Body of pancreas (tissue), 4 donors: ENCODE data around the gene KPNA6. TPM values are rescaled to one million over a fixed set of nuclear protein-coding genes. Genes with fewer than 3 reads are reported as not detected.

Source experiments
- ATAC-seq: fragments of 150-250 bp; one replicate; pipeline ENCODE4 v1.9.1; 2016
- DNase-seq, 4 donors: peaks; one replicate each; pipeline ENCODE4 v3.0.0-alpha.2; 2019
- H3K27ac ChIP-seq, 4 donors: fragments of 200-600 bp; sonication (generic); 1 replicate in 3 of 4; 2 replicates in 1 of 4; pipeline versions ENCODE4 v1.5.1 to v1.6.1; 2016 to 2019; ENCODE audit warnings: mild to moderate bottlenecking in 1 of 4, mixed read lengths in 1 of 4, moderate library complexity in 1 of 4
- H3K27me3 ChIP-seq, 2 donors: fragments of 200-600 bp; sonication (generic); one replicate each; pipeline ENCODE4 v1.6.0; 2016; ENCODE audit warnings: mild to moderate bottlenecking in 1 of 2
- H3K36me3 ChIP-seq, 2 donors: fragments of 200-600 bp; sonication (generic); replicated peaks in 1 of 2; 2 replicates each; pipeline ENCODE4 v1.5.1; 2016; ENCODE audit warnings: low read depth in 2 of 2; ENCODE audit not compliant: insufficient read depth in 1 of 2
- H3K4me1 ChIP-seq: fragments of 200-600 bp; sonication (generic); one replicate; pipeline ENCODE4 v1.6.0; 2016
- H3K4me3 ChIP-seq, 2 donors: fragments of 200-600 bp; sonication (generic); 1 replicate in 1 of 2; 2 replicates in 1 of 2; pipeline ENCODE4 v1.5.1; 2016 to 2019
- H3K9me3 ChIP-seq, 3 donors: fragments of 200-600 bp; sonication (generic); 1 replicate in 2 of 3; 2 replicates in 1 of 3; pipeline ENCODE4 v1.5.1; 2016
- POLR2A ChIP-seq, 3 donors: fragments of 450-650 bp; IDR thresholded peaks; one replicate each; pipeline ENCODE4 v1.6.1; 2016; ENCODE audit warnings: antibody characterized with exemption in 3 of 3, mild to moderate bottlenecking in 2 of 3
- WGBS, 2 donors: methylation state at CpG; one replicate each; pipeline ENCODE4 v1.1.5; 2017; 5-methylcytosine and 5-hydroxymethylcytosine counted together
- intact Hi-C: fragments of 100-400 bp; cut with DNase I; formaldehyde crosslinking; loops from one replicate; pipeline ENCODE4 v1.15.1; 2023
- total RNA-seq, 2 donors: library from RNA; depleted of rRNA; stranded (reverse); fragments of >200 nt; gene quantifications; one replicate each; pipeline ENCODE4 v1.1.0, GENCODE V29; 2016
- TF ChIP-seq, protein P1 (sequence below), 7 experiments: fragments of 450-650 bp in 4 of 7; fragments of 200-600 bp in 3 of 7; sonication (generic) in 3 of 7; IDR thresholded peaks; one replicate each; pipeline ENCODE4 v1.5.1; 2016 to 2019; ENCODE audit warnings: antibody characterized with exemption in 7 of 7

The KPNA6 gene
- total RNA-seq, 2 donors from 2014 or later = 15.8 to 20.5 TPM

DNA sequence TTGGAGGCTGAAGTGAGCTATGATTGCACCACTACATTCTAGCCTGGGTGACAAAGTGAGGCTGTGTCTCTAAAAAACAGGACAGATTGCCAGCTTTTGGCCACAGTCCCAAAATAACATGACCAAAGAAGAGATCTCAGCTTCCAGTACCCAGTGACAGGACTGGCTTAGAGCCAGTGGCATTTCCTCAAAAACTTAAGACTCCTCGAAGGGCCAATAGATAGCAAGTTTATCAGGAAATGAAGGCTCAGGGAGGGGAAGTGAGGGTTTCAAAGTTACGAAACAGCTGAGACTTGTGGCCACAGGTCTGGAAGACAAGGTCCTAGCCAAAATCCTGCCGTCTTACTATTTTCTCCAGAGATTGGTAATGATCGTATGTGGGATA lies 41.4 kb upstream of the KPNA6 start:
- no peak overlapping the region for H3K4me3 ChIP-seq
- no peaks in the 10 kb centered on the region for H3K27me3 ChIP-seq
- peak; percentile 43 to 88 (median 58) for DNase-seq
- peak; percentile 34 for ATAC-seq
- intact Hi-C loops = no loop called here
- no peaks in the 10 kb centered on the region for H3K9me3 ChIP-seq
- H3K36me3 ChIP-seq = no peaks in the 10 kb centered on the region
- H3K4me1 ChIP-seq = peaks cover 17% of the 10 kb centered on the region
- TF ChIP-seq, protein P1, sequence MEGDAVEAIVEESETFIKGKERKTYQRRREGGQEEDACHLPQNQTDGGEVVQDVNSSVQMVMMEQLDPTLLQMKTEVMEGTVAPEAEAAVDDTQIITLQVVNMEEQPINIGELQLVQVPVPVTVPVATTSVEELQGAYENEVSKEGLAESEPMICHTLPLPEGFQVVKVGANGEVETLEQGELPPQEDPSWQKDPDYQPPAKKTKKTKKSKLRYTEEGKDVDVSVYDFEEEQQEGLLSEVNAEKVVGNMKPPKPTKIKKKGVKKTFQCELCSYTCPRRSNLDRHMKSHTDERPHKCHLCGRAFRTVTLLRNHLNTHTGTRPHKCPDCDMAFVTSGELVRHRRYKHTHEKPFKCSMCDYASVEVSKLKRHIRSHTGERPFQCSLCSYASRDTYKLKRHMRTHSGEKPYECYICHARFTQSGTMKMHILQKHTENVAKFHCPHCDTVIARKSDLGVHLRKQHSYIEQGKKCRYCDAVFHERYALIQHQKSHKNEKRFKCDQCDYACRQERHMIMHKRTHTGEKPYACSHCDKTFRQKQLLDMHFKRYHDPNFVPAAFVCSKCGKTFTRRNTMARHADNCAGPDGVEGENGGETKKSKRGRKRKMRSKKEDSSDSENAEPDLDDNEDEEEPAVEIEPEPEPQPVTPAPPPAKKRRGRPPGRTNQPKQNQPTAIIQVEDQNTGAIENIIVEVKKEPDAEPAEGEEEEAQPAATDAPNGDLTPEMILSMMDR (IDR thresholded peaks at IDR 0.05) = no peak
- TF ChIP-seq POLR2A (IDR thresholded peaks at IDR 0.05) = no peak
- WGBS, 2 donors = 16 to 18% methylated on average over 4 of the region's 4 CpGs
- H3K27ac ChIP-seq = peak overlapping the region in 1 of 4 donors; percentile 52

DNA sequence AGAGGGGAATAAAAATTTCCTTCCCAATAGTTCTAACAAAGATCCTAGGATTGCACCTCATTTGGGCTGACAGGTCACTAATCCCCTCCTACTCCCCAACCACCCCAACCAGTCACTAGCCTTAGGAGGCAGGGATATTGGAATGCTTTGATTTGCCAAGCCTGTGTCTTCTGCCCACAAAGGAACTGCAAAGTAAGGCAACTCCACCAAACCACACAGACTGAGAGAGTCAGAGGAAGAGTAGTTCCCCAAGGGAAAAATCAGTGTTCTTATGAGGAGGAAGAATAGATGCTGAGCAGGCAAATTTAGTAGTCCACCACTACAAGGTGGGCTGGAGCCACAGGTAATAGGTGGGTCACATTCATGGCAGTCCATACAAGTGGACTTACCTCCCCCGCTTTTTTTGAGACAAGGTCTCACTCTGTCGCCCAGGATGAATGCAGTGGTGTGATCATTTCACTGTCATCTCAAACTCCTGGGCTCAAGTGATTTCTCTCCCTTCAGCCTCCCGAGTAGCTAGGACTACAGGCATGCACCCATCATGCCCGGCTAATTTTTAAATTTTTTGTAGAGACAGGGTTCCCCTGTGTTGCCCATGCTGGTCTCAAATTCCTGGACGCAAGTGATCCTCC lies 38.8 kb upstream of the KPNA6 start:
- ATAC-seq = no peak
- 50 to 55% methylated on average over 5 of the region's 5 CpGs for WGBS, 2 donors

DNA sequence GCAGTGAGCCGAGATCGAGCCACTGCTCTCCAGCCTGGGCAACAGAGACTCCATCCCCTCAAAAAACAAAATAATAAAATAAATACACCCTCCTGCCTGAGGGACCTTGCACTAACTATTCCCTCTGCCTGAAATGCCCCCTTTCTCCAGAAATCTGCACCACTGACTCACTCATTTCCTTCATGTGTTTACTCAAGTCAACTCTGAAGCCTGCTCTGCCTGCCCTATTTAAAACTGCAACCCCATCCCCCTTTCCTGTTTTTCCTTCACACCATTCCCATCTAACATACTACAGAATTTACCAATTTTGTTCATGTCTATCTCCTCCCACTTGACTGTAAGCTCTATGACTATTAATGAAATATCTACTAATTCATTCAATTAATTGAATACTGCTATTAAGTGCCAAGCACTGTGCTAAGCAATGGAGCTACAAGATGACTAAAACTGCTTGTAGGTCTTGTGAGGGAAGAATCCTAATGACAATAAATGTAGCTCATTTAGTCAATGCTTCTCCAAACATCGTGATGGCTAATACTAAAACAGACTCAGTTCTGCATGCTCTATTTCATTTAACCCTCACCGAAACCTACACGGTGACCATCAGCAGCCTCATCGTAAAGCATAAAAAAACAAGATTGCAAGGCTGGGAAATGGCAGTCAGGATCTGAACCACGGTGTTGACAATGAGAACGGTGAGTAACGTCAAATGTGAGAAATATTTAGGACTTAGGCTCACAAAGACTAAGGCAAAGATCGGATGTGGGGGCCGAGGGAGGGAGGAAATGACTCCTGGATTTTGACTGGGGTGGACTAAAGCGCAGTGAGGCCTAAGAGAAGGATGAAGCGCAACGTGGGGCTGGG lies 35.9 kb upstream of the KPNA6 start:
- no peaks in the 10 kb centered on the region for H3K9me3 ChIP-seq
- H3K4me1 ChIP-seq = peaks cover 14% of the 10 kb centered on the region
- intact Hi-C loops = no loop called here
- DNase-seq (no peak), ATAC-seq (no peak)
- WGBS, 2 donors = 16 to 17% methylated on average over 14 of the region's 14 CpGs
- peak overlapping the region; percentile 75 to 93 (median 91) for H3K27ac ChIP-seq
- peaks cover 0 to 2% of the 10 kb centered on the region in 2 donors for H3K36me3 ChIP-seq
- TF ChIP-seq, protein P1 (IDR thresholded peaks at IDR 0.05) = no peak
- no peak for TF ChIP-seq POLR2A (IDR thresholded peaks at IDR 0.05)
- no peaks in the 10 kb centered on the region for H3K27me3 ChIP-seq
- H3K4me3 ChIP-seq = peak overlapping the region; percentile 61 to 77

More for the DNA sequence above, 38.8 kb upstream of the KPNA6 start:
- H3K27ac ChIP-seq = no peak overlapping the region
- H3K9me3 ChIP-seq = no peaks in the 10 kb centered on the region
- peaks cover 20% of the 10 kb centered on the region for H3K4me1 ChIP-seq
- no peak overlapping the region for H3K4me3 ChIP-seq
- H3K36me3 ChIP-seq = no peaks in the 10 kb centered on the region
- intact Hi-C loops = no loop called here
- no peaks in the 10 kb centered on the region for H3K27me3 ChIP-seq
- no peak for TF ChIP-seq POLR2A (IDR thresholded peaks at IDR 0.05)
- TF ChIP-seq, protein P1 (IDR thresholded peaks at IDR 0.05) = no peak
- DNase-seq = no peak

DNA sequence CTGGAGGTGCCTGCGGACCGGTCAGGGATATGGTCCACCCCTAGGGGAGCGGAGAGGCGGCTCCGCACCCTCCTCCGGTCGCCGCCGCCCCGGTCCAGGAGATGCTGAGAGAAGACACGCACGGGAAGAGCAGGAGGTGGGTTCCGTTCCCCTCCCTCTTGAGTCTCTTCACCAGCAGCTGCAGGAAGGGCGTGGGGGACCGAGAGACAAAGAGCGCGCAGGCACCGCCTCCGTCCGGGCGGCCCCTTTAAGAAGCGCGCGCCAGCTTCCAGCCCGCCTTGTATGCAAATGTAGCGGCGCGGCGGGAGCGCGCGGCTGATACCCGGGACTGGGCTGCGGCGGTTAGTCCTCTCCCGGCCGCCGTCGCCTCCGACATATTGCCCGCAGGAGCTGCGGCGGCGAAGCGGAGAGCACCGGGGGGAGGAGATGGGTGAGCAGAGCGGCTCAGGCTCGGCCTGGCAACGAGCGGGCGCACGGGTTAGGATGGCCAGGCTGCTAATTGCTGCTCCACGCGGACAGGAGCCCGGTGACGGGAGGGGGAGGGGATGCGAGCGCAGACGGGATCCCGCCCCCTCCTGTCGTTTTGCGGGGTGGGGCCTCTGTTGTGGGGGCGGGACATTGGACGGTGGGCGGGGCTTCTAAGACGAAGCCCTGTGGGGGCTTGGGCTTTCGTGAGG lies 35.1 kb upstream of the KPNA6 start, which contains the start of gene TMEM39B:
Gene TMEM39B (plus strand): TSS at position 318 of the 677 bp plus-strand sequence. CDS start 109 bp downstream, at position 427.
- intact Hi-C loops = no loop called here
- ATAC-seq = peak; percentile 95

More for the DNA sequence above, 35.1 kb upstream of the KPNA6 start, which contains the start of gene TMEM39B:
- TF ChIP-seq POLR2A (IDR thresholded peaks at IDR 0.05) = peak; percentile 22 to 74 (median 65)
- TF ChIP-seq, protein P1 (IDR thresholded peaks at IDR 0.05) = peak in 4 of 7 experiments; percentile 23 to 52 (median 43)
- 0% methylated on average over 45 to 58 of the region's 67 CpGs for WGBS, 2 donors
- Histone ChIP-seq H3K36me3 (peaks cover 0 to 2% of the 10 kb centered on the region in 2 donors), H3K27me3 (no peaks in the 10 kb centered on the region), H3K9me3 (no peaks in the 10 kb centered on the region), H3K4me3 (peak within 1 kb of the TSS; percentile 61 to 77), H3K27ac (peak within 1 kb of the TSS; percentile 75 to 93 (median 91)), H3K4me1 (peaks cover 14% of the 10 kb centered on the region)
- peak; percentile 93 to 97 (median 95) for DNase-seq
